VCaP (cell line): ENCODE data around the gene AUTS2.

Experiments used
- H3K27ac ChIP-seq: fragments of 450-650 bp; 2 replicates; pipeline ENCODE4 v1.5.1; 2017
- CTCF ChIP-seq: fragments of 450-650 bp; conservative IDR thresholded peaks from 2 replicates; pipeline ENCODE4 v1.5.1; 2017; ENCODE audit warnings: mild to moderate bottlenecking, moderate library complexity

Gene AUTS2

GRCh38 chr7:69638674-69639073, 40.4 kb downstream of the AUTS2 start:
- no peak overlapping the region for H3K27ac ChIP-seq
- no peak for TF ChIP-seq CTCF

- no peak overlapping the region for H3K27ac ChIP-seq
- TF ChIP-seq CTCF, result no peak
These were observed 41.9 kb downstream of the AUTS2 start for GRCh38 chr7:69640216-69640615.

GRCh38 chr7:69640925-69641594, 42.8 kb downstream of the AUTS2 start:
- H3K27ac ChIP-seq, result no peak overlapping the region
- no peak for TF ChIP-seq CTCF

- H3K27ac ChIP-seq, result no peak overlapping the region
- TF ChIP-seq CTCF, result no peak
These were observed 45.0 kb downstream of the AUTS2 start for GRCh38 chr7:69643265-69643664.

GRCh38 chr7:69643708-69644445, 45.6 kb downstream of the AUTS2 start:
- H3K27ac ChIP-seq, result no peak overlapping the region
- TF ChIP-seq CTCF, result no peak

- H3K27ac ChIP-seq, result no peak overlapping the region
- no peak for TF ChIP-seq CTCF
These were observed 47.4 kb downstream of the AUTS2 start for GRCh38 chr7:69645683-69646082.

- no peak overlapping the region for H3K27ac ChIP-seq
- no peak for TF ChIP-seq CTCF
These were observed 52.9 kb downstream of the AUTS2 start for GRCh38 chr7:69651101-69651590.
